Fibroblast of skin of left biceps (primary cell): ENCODE measurements around the gene EGLN2.
A peak's percentile ranks its signal among the peaks of the same experiment; 100 is the strongest.
"Not testable (repeated sequence)": the region's sequence is repeated elsewhere in the genome, so short reads cannot be mapped to it uniquely, and the experiment has no call there.

Source experiments
- DNase-seq, 2 experiments: peaks; one replicate each; pipeline ENCODE4 v3.0.0-alpha.2; 2013; ENCODE audit warnings: low read depth in 2 of 2

Gene EGLN2

GRCh38 chr19:40776932-40777644 lies 21.9 kb upstream of the EGLN2 start:
- DNase-seq: peak; percentile 70 to 72

DNA sequence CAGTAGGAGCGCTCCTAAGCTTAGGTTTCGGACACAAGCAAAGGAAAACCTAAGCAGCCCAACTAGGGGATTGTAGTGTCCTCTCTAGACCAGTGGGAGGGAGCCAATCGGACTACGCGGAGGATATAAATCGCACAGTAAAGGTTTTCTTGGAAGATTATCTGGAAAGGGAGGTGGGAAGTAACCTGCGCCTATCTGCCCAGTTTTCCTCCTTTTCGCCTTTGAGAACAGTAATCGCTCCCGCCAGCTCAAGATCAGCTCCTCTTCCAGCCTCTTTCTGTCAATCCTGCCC lies 21.4 kb upstream of the EGLN2 start:
- no peak for DNase-seq

DNA sequence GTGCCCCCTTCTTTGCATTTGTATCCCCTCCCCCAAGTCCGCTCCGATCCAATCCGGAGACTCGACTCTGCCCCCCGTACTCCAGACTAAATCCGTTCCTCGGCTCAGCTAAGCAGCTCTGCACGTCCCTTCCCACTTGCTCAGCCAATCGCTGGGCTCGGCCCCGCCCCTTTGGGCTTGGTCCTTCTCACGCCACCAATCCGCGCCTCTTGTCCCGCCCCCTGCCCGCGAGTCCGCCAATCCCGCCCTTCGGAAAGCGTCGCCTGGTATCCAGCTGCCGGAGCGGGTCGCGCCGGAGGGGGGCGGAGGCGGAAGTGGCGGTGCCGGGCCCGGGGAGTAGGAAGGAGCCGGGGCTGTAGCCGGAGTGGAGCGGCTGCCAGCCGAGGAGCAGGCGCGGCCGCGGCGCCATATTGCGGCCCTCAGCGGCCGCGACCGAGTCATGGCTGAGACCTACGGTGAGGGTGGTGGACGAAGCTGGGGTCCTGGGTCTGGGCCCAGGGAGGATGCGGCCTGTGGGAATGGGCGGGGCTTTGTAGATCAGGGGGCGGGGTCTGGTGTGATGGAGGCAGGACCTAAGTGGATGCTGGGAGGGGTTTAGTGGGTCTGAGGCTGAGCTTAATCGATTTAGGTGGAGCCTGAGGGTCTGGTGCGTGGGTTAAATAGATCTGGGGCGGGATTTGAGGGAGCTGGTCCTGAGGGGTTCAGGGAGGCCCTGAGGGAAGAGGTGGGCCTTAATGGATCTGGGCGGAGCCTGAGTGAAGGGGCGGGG lies 20.9 kb upstream of the EGLN2 start, which contains the start of gene RAB4B:
Gene RAB4B (plus strand): TSS at position 311 of the 769 bp plus-strand sequence. CDS start 129 bp downstream, at position 440.
- peak; percentile 99 for DNase-seq

DNA sequence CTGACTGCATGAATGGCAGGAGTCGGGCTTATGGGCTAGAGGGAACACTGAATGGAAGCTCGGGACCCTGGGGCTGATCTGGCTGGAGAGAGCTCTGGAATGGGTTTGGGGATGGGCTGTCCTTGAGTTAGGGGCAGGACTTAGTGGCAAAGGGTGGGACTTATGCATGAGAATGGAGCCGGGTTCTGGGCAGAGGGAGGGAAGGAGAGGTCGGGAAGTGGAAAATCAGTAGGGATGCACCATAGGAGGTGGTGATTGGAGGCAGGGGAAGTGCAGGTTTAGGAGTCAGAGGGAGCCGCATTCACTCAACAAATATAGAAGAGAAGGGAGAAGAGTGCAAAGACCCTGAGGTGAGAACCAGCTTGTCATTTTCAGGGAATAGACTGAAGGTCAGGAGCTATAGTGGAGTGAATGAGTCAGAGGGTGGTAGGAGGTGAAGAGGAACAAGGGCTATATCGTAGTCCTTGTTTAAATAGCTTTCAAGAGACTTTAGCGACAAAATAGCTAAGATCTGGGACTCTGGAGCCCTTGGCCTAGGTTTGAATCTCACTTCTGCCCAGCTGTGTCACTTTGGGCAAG lies 20.2 kb upstream of the EGLN2 start:
- DNase-seq: no peak

- no peak for DNase-seq
Measured at GRCh38 chr19:40780582-40780981, 18.4 kb upstream of the EGLN2 start.

- DNase-seq: no peak
Measured at GRCh38 chr19:40781140-40781539, 17.9 kb upstream of the EGLN2 start.

GRCh38 chr19:40783711-40784110 lies 15.3 kb upstream of the EGLN2 start:
- no peak for DNase-seq

DNA sequence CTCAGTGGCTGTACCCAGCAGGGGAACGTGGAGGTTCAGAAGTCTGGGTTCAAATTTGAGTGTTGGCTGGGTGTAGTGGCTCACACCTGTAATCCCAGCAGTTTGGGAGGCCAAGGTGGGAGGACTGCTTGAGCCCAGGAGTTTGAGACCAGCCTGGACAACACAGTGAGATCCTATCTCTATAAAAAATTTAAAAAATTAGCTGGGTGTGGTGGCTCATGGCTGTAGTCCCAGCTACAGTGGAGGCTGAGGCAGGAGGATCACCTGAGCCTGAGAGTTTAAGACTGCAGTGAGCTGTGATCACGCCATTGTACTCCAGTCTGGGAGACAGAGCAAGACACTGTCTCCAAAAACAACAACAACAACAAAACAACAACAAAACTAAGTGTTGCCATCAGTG lies 14.8 kb upstream of the EGLN2 start:
- DNase-seq: not testable (repeated sequence)

GRCh38 chr19:40785526-40785925 lies 13.5 kb upstream of the EGLN2 start:
- DNase-seq: no peak

DNA sequence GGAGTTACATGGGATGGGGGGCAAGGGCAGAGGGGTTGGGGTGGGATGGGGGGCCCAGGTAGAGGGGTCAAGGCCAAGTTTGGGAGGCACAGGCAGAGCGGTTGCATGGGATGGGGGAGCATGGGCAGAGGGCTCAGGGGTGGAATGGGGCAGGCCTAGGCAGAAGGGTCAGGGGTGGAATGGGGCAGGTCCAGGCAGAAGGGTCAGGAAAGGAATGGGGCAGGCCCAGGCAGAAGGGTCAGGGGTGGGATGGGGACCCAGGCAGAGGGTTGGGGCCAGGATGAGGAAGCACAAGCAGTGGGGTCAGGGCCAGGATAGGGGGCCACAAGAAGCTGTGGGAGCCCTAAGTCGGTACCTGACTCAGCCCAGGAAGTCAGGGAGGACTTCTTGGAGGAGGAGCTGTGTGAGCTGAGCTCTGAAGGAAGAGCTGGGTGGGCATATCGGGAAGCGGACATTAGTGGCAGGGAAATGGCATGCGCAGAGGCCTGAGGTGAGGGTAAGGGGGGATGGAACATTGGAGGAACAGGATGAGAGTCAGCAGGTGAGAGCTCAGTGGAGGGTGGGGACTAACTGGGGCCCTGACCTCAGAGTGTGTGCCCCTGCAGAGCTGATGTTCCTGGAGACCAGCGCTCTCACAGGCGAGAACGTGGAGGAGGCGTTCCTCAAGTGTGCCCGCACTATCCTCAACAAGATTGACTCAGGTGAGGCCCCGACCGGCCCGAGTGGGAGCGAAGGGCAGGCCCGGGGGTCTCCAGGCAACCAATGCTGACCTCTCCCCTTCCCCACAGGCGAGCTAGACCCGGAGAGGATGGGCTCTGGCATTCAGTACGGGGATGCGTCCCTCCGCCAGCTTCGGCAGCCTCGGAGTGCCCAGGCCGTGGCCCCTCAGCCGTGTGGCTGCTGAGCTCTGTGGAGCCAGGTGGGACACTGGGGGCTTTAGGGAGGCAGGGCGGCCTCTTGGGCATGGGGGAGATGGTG lies 12.6 kb upstream of the EGLN2 start:
- DNase-seq: no peak

GRCh38 chr19:40791349-40791748 lies 7.6 kb upstream of the EGLN2 start:
- DNase-seq: no peak

- DNase-seq: no peak
Measured at GRCh38 chr19:40791996-40792395, 7.0 kb upstream of the EGLN2 start.

GRCh38 chr19:40797166-40797962 lies 1.6 kb upstream of the EGLN2 start:
- no peak for DNase-seq

DNA sequence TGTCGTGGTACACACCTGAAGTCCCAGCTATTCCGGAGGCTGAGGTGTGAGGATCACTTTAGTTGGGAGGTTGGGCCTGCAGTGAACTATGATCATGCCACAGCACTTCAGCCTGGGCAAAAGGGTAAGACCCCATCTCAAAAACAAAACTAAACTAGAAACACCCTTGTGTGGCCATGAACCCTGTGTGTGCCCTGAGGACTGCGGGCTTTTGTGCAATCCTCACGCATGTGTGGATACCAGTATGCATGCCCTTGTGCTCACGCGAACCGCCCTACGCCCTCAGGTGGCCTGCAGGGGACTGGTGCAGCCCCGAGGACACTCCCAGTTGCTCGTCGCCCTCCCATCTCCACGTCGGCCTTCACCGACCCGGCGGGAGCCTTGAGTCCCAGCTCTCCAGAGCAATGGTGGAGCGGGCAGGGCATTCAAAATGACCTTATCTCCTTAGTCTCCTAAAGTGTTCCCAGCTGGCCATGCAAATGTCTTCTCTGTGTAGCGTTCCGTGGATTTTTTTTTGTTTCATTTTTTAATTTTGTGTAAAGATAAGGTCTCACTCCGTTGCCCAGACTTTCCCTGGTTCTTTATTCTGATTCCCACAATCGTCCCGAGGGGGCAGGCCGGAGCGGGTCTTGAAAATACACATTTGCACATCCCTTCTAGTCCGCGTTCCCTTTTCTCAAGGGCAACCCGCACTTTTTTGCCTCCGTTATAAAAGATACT lies 868 bp upstream of the EGLN2 start:
- DNase-seq: no peak

GRCh38 chr19:40799558-40800338 lies 757 bp downstream of the EGLN2 start:
- DNase-seq: no peak

- DNase-seq: no peak
Measured at GRCh38 chr19:40800339-40800996, 1.5 kb downstream of the EGLN2 start.

GRCh38 chr19:40800997-40801377 lies 2.0 kb downstream of the EGLN2 start:
- DNase-seq: no peak

- no peak for DNase-seq
Measured at GRCh38 chr19:40801426-40802299, 2.7 kb downstream of the EGLN2 start.
